ACHN (cell line): ENCODE data around the gene NHS.

Experiments used
- DNase-seq: peaks from one replicate; pipeline ENCODE4 v3.0.0-alpha.2; 2015
- in situ Hi-C: cut with HindIII; loops from 2 replicates; pipeline ENCODE4 v1.10.0; 2017; ENCODE audit warnings: low sequenced_read_pairs, low pct_ligation_motif_present, low pct_unique_long_range_greater_than_20kb

Gene NHS

GRCh38 chrX:17621566-17622270, 246.7 kb downstream of the NHS start:
- DNase-seq: no peak
- in situ Hi-C loops: no loop called here

GRCh38 chrX:17622331-17622730, 247.3 kb downstream of the NHS start:
- in situ Hi-C loops: no loop called here
- no peak for DNase-seq

GRCh38 chrX:17623750-17624149, 248.8 kb downstream of the NHS start:
- no peak for DNase-seq
- in situ Hi-C loops: no loop called here

GRCh38 chrX:17627026-17627425, 252.0 kb downstream of the NHS start:
- in situ Hi-C loops: no loop called here

GRCh38 chrX:17628976-17629375, 254.0 kb downstream of the NHS start:
- in situ Hi-C loops: no loop called here
- no peak for DNase-seq

More at GRCh38 chrX:17627026-17627425, 252.0 kb downstream of the NHS start:
- DNase-seq: no peak

GRCh38 chrX:17629519-17629918, 254.5 kb downstream of the NHS start:
- in situ Hi-C loops: no loop called here
- no peak for DNase-seq

- no peak for DNase-seq
- in situ Hi-C loops: no loop called here
These were observed 256.6 kb downstream of the NHS start for GRCh38 chrX:17631647-17632046.

- in situ Hi-C loops: no loop called here
- DNase-seq: no peak
These were observed 257.9 kb downstream of the NHS start for GRCh38 chrX:17632942-17633341.

GRCh38 chrX:17633546-17633945, 258.5 kb downstream of the NHS start:
- in situ Hi-C loops: no loop called here
- DNase-seq: no peak

GRCh38 chrX:17634542-17635207, 259.7 kb downstream of the NHS start:
- in situ Hi-C loops: no loop called here
- DNase-seq: no peak

- in situ Hi-C loops: no loop called here
- DNase-seq: no peak
These were observed 260.2 kb downstream of the NHS start for GRCh38 chrX:17635231-17635630.

- DNase-seq: no peak
- in situ Hi-C loops: no loop called here
These were observed 262.2 kb downstream of the NHS start for GRCh38 chrX:17637235-17637634.

GRCh38 chrX:17638731-17639130, 263.7 kb downstream of the NHS start:
- in situ Hi-C loops: no loop called here
- DNase-seq: no peak

GRCh38 chrX:17642891-17643290, 267.9 kb downstream of the NHS start:
- in situ Hi-C loops: no loop called here
- DNase-seq: no peak

- in situ Hi-C loops: no loop called here
- no peak for DNase-seq
These were observed 268.5 kb downstream of the NHS start for GRCh38 chrX:17643528-17643927.

GRCh38 chrX:17644001-17644400, 269.0 kb downstream of the NHS start:
- in situ Hi-C loops: no loop called here
- DNase-seq: no peak

GRCh38 chrX:17654116-17654515, 279.1 kb downstream of the NHS start:
- in situ Hi-C loops: no loop called here
- no peak for DNase-seq

GRCh38 chrX:17655211-17656034, 280.4 kb downstream of the NHS start:
- in situ Hi-C loops: no loop called here
- DNase-seq: no peak

- in situ Hi-C loops: no loop called here
- no peak for DNase-seq
These were observed 281.0 kb downstream of the NHS start for GRCh38 chrX:17656035-17656418.
